SH-SY5Y (cell line): ENCODE results near the gene IL31RA.

ENCODE experiments used
- GATA2 ChIP-seq: IDR thresholded peaks from 2 replicates; pipeline ENCODE4 v1.6.1; 2011; ENCODE audit warnings: mild to moderate bottlenecking, low read depth, low read length
- GATA3 ChIP-seq: IDR thresholded peaks from 2 replicates; pipeline ENCODE4 v1.6.1; 2011; ENCODE audit warnings: low read depth, mild to moderate bottlenecking, low read length, moderate library complexity

The IL31RA gene

GRCh38 chr5:55850839-55851674, at the start of gene IL31RA:
IL31RA (plus strand) TSS chr5:55851357; CDS start chr5:55851571, 214 bp downstream.
- TF ChIP-seq GATA3 = no peak
- TF ChIP-seq GATA2 = no peak

DNA sequence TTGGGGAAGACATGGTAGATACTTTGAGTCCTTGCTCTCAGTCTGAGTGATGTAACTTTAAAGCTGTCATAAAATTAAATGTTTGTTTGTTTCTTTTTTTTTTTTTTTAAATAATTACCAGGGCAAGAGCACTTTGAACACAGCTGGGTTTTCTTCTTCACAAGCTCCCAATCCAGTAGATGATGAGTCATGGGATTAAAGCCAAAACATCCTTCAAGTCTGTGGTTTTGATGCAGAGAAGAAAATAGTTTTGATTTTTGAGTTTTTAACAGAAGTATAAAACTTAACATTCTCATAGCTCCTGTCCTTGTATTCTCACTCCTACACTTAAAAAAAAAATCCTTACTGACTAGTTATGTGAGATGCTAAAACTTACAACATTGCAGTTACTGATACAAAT, 34.8 kb upstream of the IL31RA start:
- TF ChIP-seq GATA3 (no peak), GATA2 (no peak)

DNA sequence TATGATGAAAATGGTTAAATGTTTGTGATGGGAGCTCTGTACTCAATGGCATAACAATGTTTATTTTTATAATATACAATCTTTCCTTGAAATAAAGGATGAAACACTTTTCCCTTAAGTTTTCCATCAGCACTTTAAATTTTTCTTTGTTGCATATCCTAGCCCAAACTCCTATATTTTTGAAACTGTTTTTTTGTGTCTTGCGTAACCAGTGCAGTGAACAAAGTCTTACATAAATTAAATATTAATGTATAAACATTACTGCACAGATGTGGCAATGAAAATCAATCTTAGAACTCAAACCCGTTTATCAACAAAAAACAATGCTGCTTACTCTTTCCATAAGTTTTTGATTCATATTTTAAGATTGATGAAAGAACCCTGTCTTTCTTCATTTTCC, 34.1 kb upstream of the IL31RA start:
- TF ChIP-seq GATA2 (no peak), GATA3 (no peak)

GRCh38 chr5:55820488-55820887, 30.7 kb upstream of the IL31RA start:
- TF ChIP-seq GATA2 (no peak), GATA3 (no peak)

DNA sequence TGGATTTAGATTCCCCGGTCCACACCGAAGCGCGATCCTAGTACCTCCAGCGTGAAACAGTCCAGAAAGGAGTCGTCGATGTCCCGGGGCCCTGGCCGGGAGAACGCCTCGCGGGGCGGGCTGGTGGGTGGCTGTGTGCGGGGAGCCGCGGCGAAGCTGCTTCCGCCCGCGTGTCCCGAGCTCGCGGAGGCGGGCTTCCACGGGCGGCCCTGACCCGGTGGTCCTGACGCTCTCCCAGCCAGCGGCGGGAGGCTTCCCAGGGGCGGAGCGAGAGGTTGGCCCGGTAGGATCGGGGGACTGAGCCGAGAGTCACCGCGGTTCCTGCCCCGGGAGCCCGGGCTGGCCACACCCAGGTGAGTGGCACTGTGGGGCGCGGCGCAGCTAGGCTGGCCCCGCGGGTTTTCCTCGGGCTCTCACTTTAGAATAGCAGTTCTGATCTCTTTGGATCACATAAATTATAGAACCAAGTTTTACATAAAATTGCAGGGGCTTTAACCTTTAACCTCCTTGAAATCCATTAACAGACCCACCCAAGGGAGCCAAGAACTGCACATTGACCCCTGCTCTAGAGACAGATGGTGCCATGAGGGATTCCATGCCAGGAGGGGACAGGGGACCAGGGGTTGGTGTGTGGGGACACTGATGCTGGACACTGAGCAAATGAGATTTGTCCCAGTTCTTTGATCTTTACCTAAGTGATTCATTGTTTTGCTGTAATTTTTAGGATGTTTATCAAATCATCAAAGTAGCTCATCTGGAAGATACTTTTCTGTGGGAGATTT, 29.2 kb upstream of the IL31RA start:
- no peak for TF ChIP-seq GATA2
- no peak for TF ChIP-seq GATA3

DNA sequence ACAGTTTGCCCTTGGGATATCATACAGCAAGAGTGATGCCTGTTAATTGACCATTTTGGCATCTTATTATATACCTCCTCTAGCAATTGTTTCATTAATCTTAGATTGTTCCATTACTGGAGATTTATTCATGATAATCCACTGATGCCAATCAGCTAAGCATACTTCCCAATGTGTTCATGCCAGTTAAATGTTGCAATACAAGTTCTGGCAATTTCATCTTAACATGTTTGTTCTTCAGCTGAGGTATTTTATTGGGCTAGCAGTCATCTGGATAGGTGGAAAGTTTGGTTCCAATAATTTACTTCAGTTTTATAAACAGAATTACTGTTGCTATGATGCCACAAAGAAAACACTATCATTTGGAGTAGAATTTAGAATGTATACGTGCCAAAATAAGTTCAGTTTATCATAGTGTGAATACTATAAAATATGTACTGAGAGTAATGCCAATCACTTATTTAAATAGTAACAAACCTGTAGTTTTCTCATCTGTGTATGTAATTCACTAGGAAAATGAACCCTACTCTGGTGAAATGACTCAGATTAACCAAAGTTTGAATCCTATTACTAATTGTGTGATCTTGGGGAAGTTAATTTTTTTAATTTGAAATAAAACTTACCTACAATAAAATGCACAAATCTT, 27.9 kb upstream of the IL31RA start:
- no peak for TF ChIP-seq GATA3
- TF ChIP-seq GATA2 = no peak

GRCh38 chr5:55829956-55830355, 21.2 kb upstream of the IL31RA start:
- TF ChIP-seq GATA2 (no peak), GATA3 (no peak)

DNA sequence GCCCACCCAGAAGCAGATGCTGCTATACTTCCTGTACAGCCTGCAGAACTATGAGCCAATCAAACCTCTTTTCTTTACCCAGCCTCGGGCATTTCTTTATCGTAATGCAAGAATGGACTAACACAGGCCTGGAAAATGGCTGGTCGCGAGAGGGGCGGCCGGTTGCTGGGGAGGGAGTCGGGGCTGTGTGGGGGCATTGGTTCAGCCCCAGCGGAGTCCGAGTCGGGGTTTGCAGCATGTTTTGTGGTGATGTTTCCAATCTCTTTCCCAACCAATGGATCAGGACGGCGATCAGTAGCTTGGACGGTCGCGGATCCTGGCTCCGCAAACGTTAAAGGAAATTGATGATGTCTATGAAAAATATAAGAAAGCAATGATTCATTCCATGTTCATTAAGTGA, 18.7 kb upstream of the IL31RA start:
- no peak for TF ChIP-seq GATA2

DNA sequence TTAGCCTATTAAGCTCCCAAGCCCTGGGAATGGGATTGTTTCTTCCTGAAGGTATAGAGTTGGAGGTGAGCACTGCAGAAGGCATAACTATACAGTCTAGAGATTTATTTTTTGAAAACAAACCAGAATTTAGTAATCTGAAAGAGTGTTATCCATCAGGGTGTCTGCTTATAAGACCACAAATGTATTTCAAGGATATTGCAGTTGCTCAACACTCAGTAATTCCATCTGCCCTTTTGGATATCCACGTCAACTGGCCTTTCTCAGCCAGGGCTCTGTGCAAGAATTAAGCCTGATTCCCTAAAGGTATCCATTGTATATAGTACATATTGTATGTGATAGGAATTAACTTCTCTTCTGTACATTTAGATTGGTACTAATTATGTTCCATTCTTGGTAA, 15.0 kb upstream of the IL31RA start:
- TF ChIP-seq GATA2 (no peak), GATA3 (no peak)

DNA sequence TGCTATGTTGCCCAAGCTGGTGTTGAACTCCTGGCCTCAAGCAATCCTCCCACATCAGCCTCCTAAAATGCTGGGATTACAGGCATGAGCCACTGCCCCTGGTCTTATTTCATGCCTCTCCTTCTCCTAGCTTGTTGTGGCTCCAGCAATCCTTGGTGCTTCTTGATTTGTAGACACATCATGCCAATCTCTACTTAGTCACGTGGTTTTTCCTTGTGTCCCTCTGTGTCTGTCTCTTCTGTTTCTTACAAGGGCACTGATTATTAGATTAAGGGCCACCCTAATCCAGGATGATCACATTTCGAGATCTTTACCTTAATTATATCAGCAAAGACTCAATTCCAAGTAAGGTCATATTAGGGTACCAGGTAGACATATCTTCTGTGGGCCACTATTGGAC, 9.2 kb upstream of the IL31RA start:
- no peak for TF ChIP-seq GATA3
- TF ChIP-seq GATA2 = no peak

DNA sequence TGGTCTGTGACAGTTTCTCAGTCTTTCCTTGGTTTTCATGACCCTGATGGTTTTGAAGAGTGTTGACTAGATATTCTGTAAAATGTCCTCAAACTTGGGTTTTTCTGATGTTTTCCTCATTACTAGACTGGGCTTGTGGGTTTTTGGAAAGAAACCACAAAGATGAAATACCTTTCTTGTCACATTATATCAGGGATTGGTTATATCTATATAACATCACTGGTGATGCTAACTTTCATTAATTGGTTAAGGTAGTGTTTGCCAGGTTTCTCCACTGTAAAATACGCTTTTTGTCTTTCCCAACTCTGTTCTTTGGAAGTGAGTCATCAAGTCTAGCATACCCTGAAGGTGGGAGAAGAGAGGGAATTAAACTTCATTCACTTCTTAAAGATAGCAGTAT, 3.3 kb upstream of the IL31RA start:
- no peak for TF ChIP-seq GATA2
- TF ChIP-seq GATA3 = no peak

GRCh38 chr5:55848783-55849182, 2.4 kb upstream of the IL31RA start:
- TF ChIP-seq GATA2 (no peak), GATA3 (no peak)

DNA sequence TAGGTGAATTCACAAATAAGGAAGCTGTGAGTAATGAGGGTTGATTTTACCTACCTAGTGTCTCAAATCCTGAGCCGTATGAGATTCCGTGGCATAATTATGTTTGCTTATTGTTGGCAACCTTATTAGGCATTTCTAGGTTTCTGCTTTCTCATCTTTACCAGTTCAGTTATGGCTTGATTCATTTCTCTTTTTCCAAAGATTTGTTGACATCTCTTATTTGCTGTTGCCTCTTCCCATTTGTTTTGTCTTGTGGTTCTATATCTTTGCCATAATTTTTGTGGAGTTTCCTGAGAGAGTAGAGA, 470 bp downstream of the IL31RA start:
- TF ChIP-seq GATA2 = no peak
- no peak for TF ChIP-seq GATA3

GRCh38 chr5:55852503-55852902, 1.3 kb downstream of the IL31RA start:
- TF ChIP-seq GATA3 = no peak
- no peak for TF ChIP-seq GATA2

GRCh38 chr5:55853041-55853670, 2.0 kb downstream of the IL31RA start:
- TF ChIP-seq GATA3 = no peak
